GM12878 (cell line): ENCODE data around the gene SLC23A2. TPM values are rescaled to one million over a fixed set of nuclear protein-coding genes. Genes with fewer than 3 reads are reported as not detected.

Experiments
- CBFB ChIP-seq: IDR thresholded peaks from 2 replicates; pipeline ENCODE4 v1.6.1; 2016; ENCODE audit warnings: antibody characterized with exemption, low read depth
- EGR1 ChIP-seq, 2 experiments: IDR thresholded peaks; 1 replicate in 1 of 2; 2 replicates in 1 of 2; pipeline ENCODE4 v1.6.1; 2011 to 2012; ENCODE audit warnings: low read depth in 2 of 2, low read length in 2 of 2, borderline replicate concordance in 1 of 2, mild to moderate bottlenecking in 1 of 2, moderate library complexity in 1 of 2
- EP300 ChIP-seq, 2 experiments: fragments of 150-350 bp in 1 of 2; IDR thresholded peaks; 2 replicates each; pipeline ENCODE4 v1.6.1; 2011 to 2012; ENCODE audit warnings: low read depth in 2 of 2, low read length in 2 of 2, borderline replicate concordance in 1 of 2, improper control_type of control experiment in 1 of 2, inconsistent platforms in 1 of 2; ENCODE audit not compliant: control insufficient read depth in 1 of 2
- GABPA ChIP-seq: IDR thresholded peaks from 2 replicates; pipeline ENCODE4 v1.6.1; 2014; ENCODE audit warnings: antibody characterized with exemption, low read depth, mild to moderate bottlenecking, inconsistent platforms
- HDAC6 ChIP-seq: fragments of 200-600 bp; sonication (generic); IDR thresholded peaks from one replicate; pipeline ENCODE4 v1.8.0; 2017; ENCODE audit warnings: antibody characterized with exemption; ENCODE audit not compliant: unreplicated experiment
- IKZF2 ChIP-seq, 2 experiments: fragments of 450-650 bp; IDR thresholded peaks; 2 replicates each; pipeline ENCODE4 v1.6.1; 2017; ENCODE audit warnings: mild to moderate bottlenecking in 2 of 2, moderate library complexity in 2 of 2
- IRF3 ChIP-seq: fragments of 450-650 bp; IDR thresholded peaks from 2 replicates; pipeline ENCODE4 v1.6.1; 2014; ENCODE audit warnings: mild to moderate bottlenecking
- IRF5 ChIP-seq: fragments of 450-650 bp; IDR thresholded peaks from 2 replicates; pipeline ENCODE4 v1.6.1; 2017; ENCODE audit warnings: borderline replicate concordance
- KDM1A ChIP-seq: fragments of 200-600 bp; sonication (generic); IDR thresholded peaks from 2 replicates; pipeline ENCODE4 v1.6.1; 2016; ENCODE audit warnings: borderline replicate concordance
- MEF2A ChIP-seq: IDR thresholded peaks from 2 replicates; pipeline ENCODE4 v1.6.1; 2011; ENCODE audit warnings: low read depth, mild to moderate bottlenecking, low read length, moderate library complexity; ENCODE audit not compliant: insufficient read depth
- MTA3 ChIP-seq: IDR thresholded peaks from 2 replicates; pipeline ENCODE4 v1.6.1; 2012; ENCODE audit warnings: low read length, inconsistent platforms, borderline replicate concordance
- MXI1 ChIP-seq: fragments of 150-350 bp; IDR thresholded peaks from 2 replicates; pipeline ENCODE4 v1.6.1; 2011; ENCODE audit warnings: low read depth, mild to moderate bottlenecking, inconsistent platforms, low read length, improper control_type of control experiment
- NBN ChIP-seq: fragments of 450-650 bp; IDR thresholded peaks from 2 replicates; pipeline ENCODE4 v1.6.1; 2016
- NFIC ChIP-seq: IDR thresholded peaks from 2 replicates; pipeline ENCODE4 v1.6.1; 2012; ENCODE audit warnings: low read depth, mild to moderate bottlenecking, inconsistent platforms, low read length, moderate library complexity
- PAX8 ChIP-seq: fragments of 450-650 bp; IDR thresholded peaks from 2 replicates; pipeline ENCODE4 v1.6.1; 2017; ENCODE audit warnings: mild to moderate bottlenecking, moderate library complexity
- POLR2AphosphoS5 ChIP-seq: IDR thresholded peaks from 2 replicates; pipeline ENCODE4 v1.6.1; 2011; ENCODE audit warnings: mild to moderate bottlenecking, low read length, inconsistent platforms
- RCOR1 ChIP-seq: conservative IDR thresholded peaks from 2 replicates; pipeline ENCODE4 v1.6.1; 2012; ENCODE audit warnings: low read depth, low read length, improper control_type of control experiment
- RELA ChIP-seq: fragments of 450-650 bp; IDR thresholded peaks from 2 replicates; pipeline ENCODE4 v1.8.0; 2014; ENCODE audit warnings: borderline replicate concordance; ENCODE audit not compliant: partially characterized antibody
- RFX5 ChIP-seq: IDR thresholded peaks from 2 replicates; pipeline ENCODE4 v1.6.1; 2011; ENCODE audit warnings: low read depth, low read length, improper control_type of control experiment
- SMC3 ChIP-seq: IDR thresholded peaks from 2 replicates; pipeline ENCODE4 v1.6.1; 2011; ENCODE audit warnings: low read length, improper control_type of control experiment, borderline replicate concordance
- YY1 ChIP-seq: IDR thresholded peaks from 2 replicates; pipeline ENCODE4 v1.6.1; 2011; ENCODE audit warnings: low read depth, mild to moderate bottlenecking, low read length
- ZBTB40 ChIP-seq: fragments of 450-650 bp; IDR thresholded peaks from 2 replicates; pipeline ENCODE4 v1.6.1; 2016; ENCODE audit warnings: mild to moderate bottlenecking, moderate library complexity, borderline replicate concordance
- ZNF384 ChIP-seq: IDR thresholded peaks from 2 replicates; pipeline ENCODE4 v1.6.1; 2012; ENCODE audit warnings: low read depth, mild to moderate bottlenecking, low read length, improper control_type of control experiment, borderline replicate concordance
- ZSCAN29 ChIP-seq: fragments of 450-650 bp; IDR thresholded peaks from 2 replicates; pipeline ENCODE4 v1.6.1; 2017; ENCODE audit warnings: mild to moderate bottlenecking, moderate library complexity
- ZZZ3 ChIP-seq: IDR thresholded peaks from 2 replicates; pipeline ENCODE4 v1.6.1; 2011; ENCODE audit warnings: low read depth; ENCODE audit not compliant: control insufficient read depth, insufficient read length
- polyA plus RNA-seq, 11 experiments: library from polyadenylated mRNA; depleted of rRNA in 4 of 11; unstranded in 6 of 11; stranded (reverse) in 5 of 11; fragments of >200 nt; fragmentation: Nextera tagmentation in 4 of 11; fragmentation: Illumina TruSeq in 1 of 11; extraction: Ambion mirVana in 4 of 11; extraction: Trizol in 1 of 11; gene quantifications; 1 replicate in 1 of 11; 2 replicates in 10 of 11; pipeline versions ENCODE4 v1.2.1 to v1.2.3, GENCODE V29; 2011 to 2016; ENCODE audit warnings: inconsistent platforms in 2 of 11, missing spikeins in 2 of 11, low read depth in 1 of 11
- total RNA-seq, 4 experiments: library from RNA; depleted of rRNA in 3 of 4; stranded (reverse); fragments of >200 nt in 3 of 4; fragmentation: Illumina TruSeq in 1 of 4; extraction: Trizol in 1 of 4; gene quantifications; 2 replicates each; pipeline versions ENCODE4 v1.2.1 to v1.2.3, GENCODE V29; 2013 to 2021

The SLC23A2 gene
- total and polyA plus RNA-seq, 10 of the 15 experiments (the other 5 are each of a cell fraction or from before 2014, with no cell fraction given): 4.4 to 56.1 (median 35.5) TPM

- TF ChIP-seq EP300 (IDR thresholded peaks at IDR 0.05; ENCODE audit: borderline replicate concordance in 1 of 2, control insufficient read depth in 1 of 2, low read depth in 2 of 2, low read length in 2 of 2) (peak in 1 of 2 experiments; percentile 13; a peak in 1 of 4 replicates), ZBTB40 (peak; percentile 11; the same call in 1 of the 2 replicates), MEF2A (0 out of 2 replicates have a peak, but pooled peaks have one; percentile 16), ZSCAN29 (no peak), IRF3 (no peak), ZZZ3 (no peak), YY1 (0 out of 2 replicates have a peak, but pooled peaks have one; percentile 49), ZNF384 (no peak), IKZF2 (IDR thresholded peaks at IDR 0.05) (peak; percentile 86 to 89), KDM1A (no peak), PAX8 (no peak), EGR1 (IDR thresholded peaks at IDR 0.05; ENCODE audit: borderline replicate concordance in 1 of 2, low read depth in 2 of 2, low read length in 2 of 2) (0 out of 3 replicates have a peak, but pooled peaks of 1 of the 2 experiments have one; percentile 24), MTA3 (no peak), NFIC (no peak), RELA (peak; percentile 98), CBFB (peak; percentile 8; the same call in 1 of the 2 replicates), GABPA (no peak), NBN (no peak; the same call in none of the 2 replicates), MXI1 (peak; percentile 93), RCOR1 (no peak), RFX5 (no peak), HDAC6 (no peak), SMC3 (peak; percentile 21; the same call in 1 of the 2 replicates), POLR2AphosphoS5 (peak; percentile 50), IRF5 (no peak)
Measured at GRCh38 chr20:4814696-4815252, 186.5 kb downstream of the SLC23A2 start (continued).
